ENCODE measurements around the gene PLCB4. TPM values are rescaled to one million over a fixed set of nuclear protein-coding genes. Genes with fewer than 3 reads are reported as not detected.

The PLCB4 gene
- total RNA-seq, 2 experiments from 2014 or later: not detected

DNA sequence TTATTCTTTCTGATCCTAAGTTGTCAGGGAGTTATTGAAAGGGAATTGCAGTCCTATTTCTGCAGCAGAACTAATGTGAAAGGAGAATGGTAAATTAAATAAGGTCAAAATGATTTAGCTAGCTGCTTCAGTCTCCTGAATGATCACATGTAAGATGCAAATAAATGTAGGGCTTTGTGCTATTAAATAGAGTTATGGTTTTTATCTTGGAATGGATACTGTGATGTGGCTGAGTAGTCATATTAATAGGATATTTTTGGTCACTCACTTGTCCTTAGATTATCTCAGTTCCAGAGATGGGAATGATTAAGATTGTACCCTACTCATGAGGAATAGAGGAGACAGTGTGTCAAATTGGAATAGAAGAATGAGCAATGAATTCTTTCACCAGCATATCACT lies 129.6 kb downstream of the PLCB4 start:
- intact Hi-C loops (cut with micrococcal nuclease; ENCODE audit: unreplicated experiment): no loop called here
- Histone ChIP-seq H3K4me3 (ENCODE audit: low read depth, low read length, poor library complexity, severe bottlenecking) (no peak overlapping the region), H3K9me2 (ENCODE audit: insufficient read depth, low read length) (no peaks in the 10 kb centered on the region), H3K36me3 (ENCODE audit: insufficient read depth, low read length) (no peaks in the 10 kb centered on the region), H3K4me2 (ENCODE audit: low read length) (no peak overlapping the region), H2AFZ (ENCODE audit: low read length) (no peak overlapping the region), H3K4me1 (ENCODE audit: insufficient read depth, low read length, poor library complexity, severe bottlenecking) (no peaks in the 10 kb centered on the region), H3K27ac (ENCODE audit: low read depth, low read length, poor library complexity, severe bottlenecking) (no peak overlapping the region), H3K9me3 (ENCODE audit: low read length) (no peaks in the 10 kb centered on the region), H3K79me2 (ENCODE audit: insufficient read depth, low read depth, low read length) (no peaks in the 10 kb centered on the region), H4K20me1 (ENCODE audit: insufficient read depth, low read length) (no peaks in the 10 kb centered on the region)
- TF ChIP-seq CTCF (conservative IDR thresholded peaks at IDR 0.05; ENCODE audit: low read length): no peak
- TF ChIP-seq EZH2phosphoT487 (IDR thresholded peaks at IDR 0.05; ENCODE audit: borderline replicate concordance, low read depth, low read length): no peak
- ChIA-PET CTCF (ENCODE audit: unreplicated experiment) (no interaction called here), POLR2A (no interaction called here)
- BruUV-seq (replicated peaks): no TSS peak
- no peak for DNase-seq (ENCODE audit: low spot score)

- H3K4me3 ChIP-seq (ENCODE audit: low read depth, low read length, poor library complexity, severe bottlenecking): no peak overlapping the region
- H3K9me2 ChIP-seq (ENCODE audit: insufficient read depth, low read length): no peaks in the 10 kb centered on the region
- no peak overlapping the region for H3K4me2 ChIP-seq (ENCODE audit: low read length)
- BruUV-seq (replicated peaks): no TSS peak
- ChIA-PET POLR2A (no interaction called here), CTCF (ENCODE audit: unreplicated experiment) (no interaction called here)
- H3K36me3 ChIP-seq (ENCODE audit: insufficient read depth, low read length): no peaks in the 10 kb centered on the region
- H4K20me1 ChIP-seq (ENCODE audit: insufficient read depth, low read length): no peaks in the 10 kb centered on the region
- intact Hi-C loops (cut with micrococcal nuclease; ENCODE audit: unreplicated experiment): no loop called here
- no peak for TF ChIP-seq EZH2phosphoT487 (IDR thresholded peaks at IDR 0.05; ENCODE audit: borderline replicate concordance, low read depth, low read length)
- TF ChIP-seq CTCF (conservative IDR thresholded peaks at IDR 0.05; ENCODE audit: low read length): no peak
- no peak overlapping the region for H3K27ac ChIP-seq (ENCODE audit: low read depth, low read length, poor library complexity, severe bottlenecking)
- no peak overlapping the region for H2AFZ ChIP-seq (ENCODE audit: low read length)
- no peaks in the 10 kb centered on the region for H3K4me1 ChIP-seq (ENCODE audit: insufficient read depth, low read length, poor library complexity, severe bottlenecking)
- no peak for DNase-seq (ENCODE audit: low spot score)
- no peaks in the 10 kb centered on the region for H3K79me2 ChIP-seq (ENCODE audit: insufficient read depth, low read depth, low read length)
- H3K9me3 ChIP-seq (ENCODE audit: low read length): no peaks in the 10 kb centered on the region
These were observed 131.3 kb downstream of the PLCB4 start for GRCh38 chr20:9200196-9200595.

DNA sequence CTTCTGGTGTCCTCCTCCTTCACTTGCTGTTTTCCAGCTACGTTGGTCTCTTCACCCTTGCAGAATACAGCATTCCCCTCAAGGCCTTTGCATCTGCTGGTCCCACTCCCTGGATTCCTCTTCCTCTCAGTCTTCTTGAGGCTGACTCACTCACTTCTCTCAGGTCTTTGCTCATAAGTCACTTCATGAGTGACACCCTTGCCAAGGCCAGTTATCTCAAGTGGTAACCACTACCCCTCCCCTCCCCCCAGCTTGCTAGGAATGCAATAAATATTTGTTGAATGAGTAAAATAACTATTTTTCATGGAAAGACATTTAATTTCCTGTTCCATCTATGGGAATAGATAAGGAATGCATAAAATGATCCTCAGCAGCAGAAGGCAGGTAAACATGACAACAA lies 131.7 kb downstream of the PLCB4 start:
- H2AFZ ChIP-seq (ENCODE audit: low read length): no peak overlapping the region
- TF ChIP-seq CTCF (conservative IDR thresholded peaks at IDR 0.05; ENCODE audit: low read length): no peak
- TF ChIP-seq EZH2phosphoT487 (IDR thresholded peaks at IDR 0.05; ENCODE audit: borderline replicate concordance, low read depth, low read length): no peak
- no peak overlapping the region for H3K27ac ChIP-seq (ENCODE audit: low read depth, low read length, poor library complexity, severe bottlenecking)
- DNase-seq (ENCODE audit: low spot score): no peak
- intact Hi-C loops (cut with micrococcal nuclease; ENCODE audit: unreplicated experiment): no loop called here
- ChIA-PET CTCF (ENCODE audit: unreplicated experiment) (no interaction called here), POLR2A (no interaction called here)
- no peaks in the 10 kb centered on the region for H3K36me3 ChIP-seq (ENCODE audit: insufficient read depth, low read length)
- no peaks in the 10 kb centered on the region for H3K79me2 ChIP-seq (ENCODE audit: insufficient read depth, low read depth, low read length)
- H3K9me2 ChIP-seq (ENCODE audit: insufficient read depth, low read length): no peaks in the 10 kb centered on the region
- no peaks in the 10 kb centered on the region for H3K9me3 ChIP-seq (ENCODE audit: low read length)
- BruUV-seq (replicated peaks): no TSS peak
- no peak overlapping the region for H3K4me2 ChIP-seq (ENCODE audit: low read length)
- no peaks in the 10 kb centered on the region for H4K20me1 ChIP-seq (ENCODE audit: insufficient read depth, low read length)
- H3K4me1 ChIP-seq (ENCODE audit: insufficient read depth, low read length, poor library complexity, severe bottlenecking): no peaks in the 10 kb centered on the region
- no peak overlapping the region for H3K4me3 ChIP-seq (ENCODE audit: low read depth, low read length, poor library complexity, severe bottlenecking)

Measured in OCI-LY7 (cell line).